Measurements from ENCODE around the gene SH3GL2.

Gene SH3GL2

DNA sequence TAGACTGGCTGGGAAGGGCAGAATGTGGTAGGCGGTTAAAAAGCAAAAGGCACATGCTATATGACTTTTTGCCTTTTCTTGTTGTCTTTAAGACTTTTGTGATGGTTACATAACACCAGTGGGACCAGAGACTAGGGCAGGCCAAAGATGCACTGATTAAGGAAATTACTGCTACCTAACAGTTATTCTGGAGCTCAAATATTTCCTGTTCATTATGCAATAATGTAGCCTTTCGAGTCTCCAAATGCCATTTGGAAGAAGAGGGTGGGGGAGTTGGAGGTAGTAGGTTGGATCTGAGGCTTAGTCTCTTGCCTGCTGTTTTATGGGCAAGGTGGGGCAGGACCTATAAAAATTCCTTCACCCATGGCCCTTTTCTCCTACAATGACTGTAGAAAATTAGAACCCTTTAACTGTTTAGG is 51.7 kb downstream of the SH3GL2 start:
- TF ChIP-seq CTCF (IDR thresholded peaks at IDR 0.05): no peak
- no peaks in the 10 kb centered on the region for H3K9me3 ChIP-seq
- H3K27me3 ChIP-seq: no peaks in the 10 kb centered on the region
- intact Hi-C loops (cut with DNase I; ENCODE audit: low total_unique reads): no loop called here
- no peaks in the 10 kb centered on the region for H3K36me3 ChIP-seq
- no peak overlapping the region for H3K27ac ChIP-seq
- no peak overlapping the region for H3K4me3 ChIP-seq
- H3K4me1 ChIP-seq: no peaks in the 10 kb centered on the region
- DNase-seq: no peak

- H3K27ac ChIP-seq: no peak overlapping the region
- H3K4me3 ChIP-seq: no peak overlapping the region
- no peak for TF ChIP-seq CTCF (IDR thresholded peaks at IDR 0.05)
- H3K9me3 ChIP-seq: no peaks in the 10 kb centered on the region
- no peaks in the 10 kb centered on the region for H3K36me3 ChIP-seq
- no peaks in the 10 kb centered on the region for H3K4me1 ChIP-seq
- no peak for DNase-seq
- intact Hi-C loops (cut with DNase I; ENCODE audit: low total_unique reads): no loop called here
- no peaks in the 10 kb centered on the region for H3K27me3 ChIP-seq
Observed at GRCh38 chr9:17631396-17631795, 52.5 kb downstream of the SH3GL2 start.

DNA sequence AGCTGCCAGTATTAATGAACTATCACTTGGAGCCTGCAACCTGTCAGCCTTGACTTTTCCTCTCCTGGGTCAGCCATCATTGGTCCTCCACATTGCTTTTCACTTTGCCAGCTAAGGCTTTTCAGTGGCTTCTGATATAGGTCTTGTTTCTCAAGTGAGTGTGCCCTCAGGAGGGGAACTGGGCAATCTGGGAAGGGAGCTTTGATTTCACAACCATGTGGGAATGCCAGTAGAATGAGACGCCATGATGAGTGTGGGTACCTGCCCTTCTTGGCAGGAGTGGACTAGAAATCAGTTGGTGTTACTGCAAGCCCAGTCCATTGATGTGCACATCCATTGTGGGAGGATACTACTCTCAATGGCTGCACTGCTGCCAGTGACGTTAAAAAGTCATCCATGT is 54.1 kb downstream of the SH3GL2 start:
- H3K27me3 ChIP-seq: no peaks in the 10 kb centered on the region
- no peak overlapping the region for H3K4me3 ChIP-seq
- no peak for TF ChIP-seq CTCF (IDR thresholded peaks at IDR 0.05)
- no peak overlapping the region for H3K27ac ChIP-seq
- intact Hi-C loops (cut with DNase I; ENCODE audit: low total_unique reads): no loop called here
- H3K9me3 ChIP-seq: no peaks in the 10 kb centered on the region
- no peaks in the 10 kb centered on the region for H3K36me3 ChIP-seq
- no peak for DNase-seq
- no peaks in the 10 kb centered on the region for H3K4me1 ChIP-seq

DNA sequence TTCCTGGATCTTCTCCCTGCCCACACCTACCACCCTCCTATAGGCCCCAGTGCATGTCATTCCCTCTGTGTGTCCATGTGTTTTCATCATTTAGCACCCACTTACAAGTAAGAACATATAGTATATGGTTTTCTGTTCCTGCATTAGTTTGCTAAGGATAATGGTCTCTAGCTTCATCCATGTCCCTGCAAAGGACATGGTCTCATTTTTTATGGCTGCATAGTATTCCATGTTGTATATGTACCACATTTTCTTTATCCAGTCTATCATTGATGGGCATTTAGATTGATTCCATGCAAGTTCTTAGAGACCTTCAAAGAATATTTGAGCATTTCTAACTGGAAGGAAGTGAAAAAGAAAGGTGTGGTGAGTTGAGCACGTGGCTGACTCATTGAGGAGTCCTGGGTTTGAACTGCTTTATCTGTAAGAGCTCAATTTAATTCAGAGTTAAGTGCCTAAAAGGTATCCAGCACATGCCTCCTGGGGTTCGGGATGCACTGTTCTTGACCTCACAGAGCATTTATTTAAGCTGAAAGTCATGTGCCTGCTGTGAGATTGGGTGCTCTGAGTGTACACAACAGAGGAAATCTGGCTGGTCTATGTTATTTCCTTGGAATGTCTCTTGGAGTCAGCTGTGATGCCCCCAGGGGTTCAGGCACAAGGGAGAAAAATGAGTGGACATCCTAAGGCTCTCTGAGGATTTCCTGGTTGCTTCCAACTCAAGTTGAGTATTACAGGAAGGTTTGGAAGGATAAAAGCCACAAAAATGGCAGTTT is 56.4 kb downstream of the SH3GL2 start:
- intact Hi-C loops (cut with DNase I; ENCODE audit: low total_unique reads): no loop called here
- H3K27ac ChIP-seq: no peak overlapping the region

DNA sequence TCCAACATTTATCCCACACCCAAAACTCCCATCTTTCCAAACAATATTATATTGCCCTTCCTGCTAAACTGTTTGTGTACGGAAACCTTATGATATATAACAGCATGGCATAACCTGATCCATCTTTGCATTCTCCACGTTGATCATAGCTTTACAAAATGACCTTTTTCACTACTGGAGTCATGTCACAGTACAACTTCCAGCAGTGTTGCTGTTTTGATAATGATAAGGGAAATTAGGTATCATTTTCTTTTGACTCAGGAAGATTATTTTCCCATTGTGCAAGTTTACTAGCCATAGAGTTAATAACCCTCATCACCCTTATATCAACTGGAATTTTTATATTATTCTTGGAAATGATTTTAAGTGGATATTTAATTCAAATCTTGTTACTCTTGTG is 57.5 kb downstream of the SH3GL2 start:
- intact Hi-C loops (cut with DNase I; ENCODE audit: low total_unique reads): no loop called here
- Histone ChIP-seq H3K27ac (no peak overlapping the region), H3K27me3 (no peaks in the 10 kb centered on the region), H3K4me3 (no peak overlapping the region), H3K36me3 (no peaks in the 10 kb centered on the region), H3K9me3 (no peaks in the 10 kb centered on the region), H3K4me1 (no peaks in the 10 kb centered on the region)
- no peak for DNase-seq
- TF ChIP-seq CTCF (IDR thresholded peaks at IDR 0.05): no peak

More for the DNA sequence above, 56.4 kb downstream of the SH3GL2 start:
- Histone ChIP-seq H3K4me3 (no peak overlapping the region), H3K36me3 (no peaks in the 10 kb centered on the region), H3K27me3 (no peaks in the 10 kb centered on the region), H3K4me1 (no peaks in the 10 kb centered on the region), H3K9me3 (no peaks in the 10 kb centered on the region)
- no peak for TF ChIP-seq CTCF (IDR thresholded peaks at IDR 0.05)
- DNase-seq: no peak
